HepG2 (cell line): ENCODE results near the gene NLRP5.
"Not testable (repeated sequence)": the region's sequence is repeated elsewhere in the genome, so short reads cannot be mapped to it uniquely, and the experiment has no call there.

Experiments used
- ATF1 ChIP-seq: IDR thresholded peaks from 2 replicates; pipeline ENCODE4 v1.6.1; 2016; ENCODE audit warnings: mild to moderate bottlenecking, control low read depth
- BRD4 ChIP-seq: sonication (generic); formaldehyde crosslinking; IDR thresholded peaks from 2 replicates; pipeline ENCODE4 v1.4.0; 2020; ENCODE audit warnings: missing genetic modification reagents
- CERS6 ChIP-seq: sonication (generic); formaldehyde crosslinking; IDR thresholded peaks from 2 replicates; pipeline ENCODE4 v1.5.0; 2020; ENCODE audit warnings: missing genetic modification reagents
- DMAP1 ChIP-seq: IDR thresholded peaks from 2 replicates; pipeline ENCODE4 v1.6.1; 2016
- EEA1 ChIP-seq: sonication (generic); formaldehyde crosslinking; IDR thresholded peaks from 2 replicates; pipeline ENCODE4 v1.5.1; 2020; ENCODE audit warnings: mild to moderate bottlenecking, missing genetic modification reagents, borderline replicate concordance
- ELF1 ChIP-seq: sonication (generic); formaldehyde crosslinking; IDR thresholded peaks from 2 replicates; pipeline ENCODE4 v1.4.0; 2020; ENCODE audit warnings: missing genetic modification reagents
- KLF13 ChIP-seq: sonication (generic); formaldehyde crosslinking; IDR thresholded peaks from 2 replicates; pipeline ENCODE4 v1.4.0; 2020; ENCODE audit warnings: mild to moderate bottlenecking, missing genetic modification reagents
- MYC ChIP-seq: sonication (generic); formaldehyde crosslinking; IDR thresholded peaks from 2 replicates; pipeline ENCODE4 v1.9.0; 2021; ENCODE audit warnings: missing genetic modification reagents, borderline replicate concordance
- RXRB ChIP-seq: IDR thresholded peaks from 2 replicates; pipeline ENCODE4 v1.6.1; 2016; ENCODE audit warnings: borderline replicate concordance, missing genetic modification reagents, missing compliant biosample characterization
- ZKSCAN1 ChIP-seq: fragments of 150-350 bp; IDR thresholded peaks from 2 replicates; pipeline ENCODE4 v1.6.1; 2014; ENCODE audit warnings: low read length
- ZNF12 ChIP-seq: sonication (generic); formaldehyde crosslinking; IDR thresholded peaks from 2 replicates; pipeline ENCODE4 v1.5.0; 2020; ENCODE audit warnings: missing genetic modification reagents
- ZNF17 ChIP-seq: sonication (generic); formaldehyde crosslinking; IDR thresholded peaks from 2 replicates; pipeline ENCODE4 v1.5.0; 2020; ENCODE audit warnings: mild to moderate bottlenecking, missing genetic modification reagents

DNA sequence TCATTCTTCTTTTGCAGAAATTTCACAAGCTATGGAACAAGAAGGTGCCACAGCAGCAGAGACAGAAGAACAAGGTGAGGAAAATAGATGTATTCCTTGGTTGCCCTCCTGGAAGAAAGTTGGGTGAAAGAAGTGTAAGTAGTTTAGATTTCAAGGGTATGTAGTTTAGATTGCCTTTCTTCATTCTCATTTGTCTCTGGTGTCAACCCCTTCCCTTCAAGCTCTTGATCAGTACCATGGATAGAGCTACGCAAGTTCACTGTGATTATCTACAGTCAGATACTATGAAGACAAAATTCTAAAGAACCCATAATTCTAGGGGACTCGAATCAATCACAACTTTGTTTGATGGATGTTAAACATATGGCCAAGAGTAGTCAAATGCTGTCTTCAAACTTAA, 32.8 kb downstream of the NLRP5 start:
- not testable (repeated sequence) for TF ChIP-seq KLF13 (CRISPR knock-in tag); ZNF12 (CRISPR knock-in tag); ELF1; DMAP1 (CRISPR knock-in tag); RXRB (CRISPR knock-in tag); ZNF17 (CRISPR knock-in tag); ATF1 (CRISPR knock-in tag); EEA1; ZKSCAN1; CERS6 (CRISPR knock-in tag); BRD4 (CRISPR knock-in tag); MYC (CRISPR knock-in tag)
